ENCODE results near the gene ADH1B.

GRCh38 chr4:99341426-99341825 lies 20.2 kb upstream of the ADH1B start:
- TF ChIP-seq POLR2AphosphoS5 (IDR thresholded peaks at IDR 0.05): no peak
- TF ChIP-seq EP300 (conservative IDR thresholded peaks at IDR 0.05; ENCODE audit: poor library complexity, severe bottlenecking): no peak
- TF ChIP-seq CTCF (IDR thresholded peaks at IDR 0.05; ENCODE audit: poor library complexity, severe bottlenecking): no peak
